IMR-90 (cell line): ENCODE results near the gene TM4SF4. TPM values are rescaled to one million over a fixed set of nuclear protein-coding genes. Genes with fewer than 3 reads are reported as not detected.

Experiments used
- ATAC-seq: fragments of 200-7000 bp; cut with Tn5 transposase; 2 replicates; pipeline ENCODE4 v1.9.1; 2020; ENCODE audit warnings: low read depth, mild to moderate bottlenecking, moderate library complexity
- BruUV-seq: library from RNA; stranded (reverse); fragments of 400-500 nt; replicated peaks from 2 replicates; lab custom pipeline; 2021; lab: Mats Ljungman, UMichigan
- CTCF ChIA-PET: fragments of 300-600 bp; formaldehyde crosslinking; extraction: SDS; loops from one replicate; lab custom pipeline; 2021; ENCODE audit warnings: antibody characterized with exemption; lab: Yijun Ruan, JAX
- POLR2A ChIA-PET: fragments of 300-600 bp; sonication (Branson Sonifier 250); formaldehyde crosslinking; loops from one replicate; lab custom pipeline; 2022; ENCODE audit warnings: antibody characterized with exemption; ENCODE audit not compliant: unreplicated experiment; lab: Charles Lee
- DNase-seq: peaks from one replicate; pipeline ENCODE4 v3.0.0; 2013
- H2AFZ ChIP-seq: replicated peaks from 2 replicates; pipeline ENCODE3; 2013; ENCODE audit warnings: low read length, mild to moderate bottlenecking; ENCODE audit not compliant: poor library complexity
- H2AK5ac ChIP-seq: 2 replicates; pipeline ENCODE4 v1.6.1; 2013; ENCODE audit warnings: low read depth, low read length, inconsistent platforms
- H2AK9ac ChIP-seq: replicated peaks from 2 replicates; pipeline ENCODE3; 2013; ENCODE audit warnings: mild to moderate bottlenecking, low read depth, low read length, moderate library complexity; ENCODE audit not compliant: poor library complexity
- H2BK120ac ChIP-seq: 2 replicates; pipeline ENCODE4 v1.6.1; 2013; ENCODE audit warnings: low read depth, low read length, inconsistent platforms
- H2BK15ac ChIP-seq: 3 replicates; pipeline ENCODE4 v1.6.1; 2013; ENCODE audit warnings: low read depth, low read length, inconsistent platforms
- H2BK20ac ChIP-seq: 2 replicates; pipeline ENCODE4 v1.6.1; 2013; ENCODE audit warnings: low read depth, mild to moderate bottlenecking, inconsistent platforms, low read length, moderate library complexity
- H2BK5ac ChIP-seq: 2 replicates; pipeline ENCODE4 v1.6.1; 2013; ENCODE audit warnings: mild to moderate bottlenecking, low read depth, low read length, inconsistent platforms; ENCODE audit not compliant: poor library complexity, severe bottlenecking
- H3K14ac ChIP-seq: replicated peaks from 2 replicates; pipeline ENCODE4 v1.6.1; 2013; ENCODE audit warnings: low read depth, low read length, inconsistent platforms
- H3K18ac ChIP-seq: 2 replicates; pipeline ENCODE4 v1.6.1; 2013; ENCODE audit warnings: low read depth, low read length, control low read depth
- H3K23ac ChIP-seq: 2 replicates; pipeline ENCODE4 v1.6.1; 2013; ENCODE audit warnings: low read depth, low read length, inconsistent platforms
- H3K27ac ChIP-seq: 2 replicates; pipeline ENCODE4 v1.5.1; 2013; ENCODE audit warnings: mild to moderate bottlenecking, control low read depth, low read length; ENCODE audit not compliant: insufficient read depth
- H3K27me3 ChIP-seq: 2 replicates; pipeline ENCODE4 v1.6.1; 2013; ENCODE audit warnings: low read length; ENCODE audit not compliant: control insufficient read depth, insufficient read depth
- H3K36me3 ChIP-seq: 2 replicates; pipeline ENCODE4 v1.6.1; 2013; ENCODE audit warnings: low read length, mixed read lengths; ENCODE audit not compliant: control insufficient read depth, insufficient read depth
- H3K4ac ChIP-seq: 2 replicates; pipeline ENCODE4 v1.6.1; 2013; ENCODE audit warnings: low read depth, low read length, inconsistent platforms
- H3K4me1 ChIP-seq: 2 replicates; pipeline ENCODE4 v1.6.1; 2013; ENCODE audit warnings: low read length, mixed read lengths; ENCODE audit not compliant: control insufficient read depth, insufficient read depth
- H3K4me2 ChIP-seq: 2 replicates; pipeline ENCODE4 v1.6.1; 2013; ENCODE audit warnings: low read depth, mild to moderate bottlenecking, control low read depth, low read length, moderate library complexity
- H3K4me3 ChIP-seq: 2 replicates; pipeline ENCODE4 v1.5.1; 2013; ENCODE audit warnings: low read depth, mild to moderate bottlenecking, control low read depth, low read length, moderate library complexity; ENCODE audit not compliant: insufficient read depth
- H3K56ac ChIP-seq: 2 replicates; pipeline ENCODE4 v1.6.1; 2013; ENCODE audit warnings: low read length, inconsistent platforms; ENCODE audit not compliant: insufficient read depth; ENCODE audit errors: extremely low read depth
- H3K79me1 ChIP-seq, 2 experiments: 2 replicates each; pipeline ENCODE4 v1.6.1; 2013; ENCODE audit warnings: low read length in 2 of 2, inconsistent platforms in 1 of 2, low read depth in 1 of 2
- H3K9ac ChIP-seq: 2 replicates; pipeline ENCODE4 v1.6.1; 2013; ENCODE audit warnings: low read depth, low read length, control low read depth
- H3K9me1 ChIP-seq: 2 replicates; pipeline ENCODE4 v1.6.1; 2013; ENCODE audit warnings: low read length, inconsistent platforms; ENCODE audit not compliant: insufficient read depth
- H3K9me3 ChIP-seq: 2 replicates; pipeline ENCODE4 v1.6.1; 2013; ENCODE audit warnings: low read length; ENCODE audit not compliant: control insufficient read depth, insufficient read depth
- H4K20me1 ChIP-seq: 2 replicates; pipeline ENCODE4 v1.6.1; 2013; ENCODE audit warnings: low read length, inconsistent platforms; ENCODE audit not compliant: insufficient read depth
- H4K5ac ChIP-seq: 2 replicates; pipeline ENCODE4 v1.6.1; 2013; ENCODE audit warnings: mild to moderate bottlenecking, low read depth, low read length, control low read depth
- H4K8ac ChIP-seq, 2 experiments: 2 replicates each; pipeline ENCODE4 v1.6.1; 2013; ENCODE audit warnings: low read depth in 2 of 2, low read length in 2 of 2, control low read depth in 1 of 2, inconsistent platforms in 1 of 2
- H4K91ac ChIP-seq: 2 replicates; pipeline ENCODE4 v1.6.1; 2013; ENCODE audit warnings: low read depth, low read length, inconsistent platforms; ENCODE audit not compliant: insufficient read depth
- CEBPB ChIP-seq: IDR thresholded peaks from 2 replicates; pipeline ENCODE4 v1.6.1; 2012; ENCODE audit warnings: low read depth, low read length, improper control_type of control experiment
- CHD1 ChIP-seq: IDR thresholded peaks from 2 replicates; pipeline ENCODE4 v1.6.1; 2012; ENCODE audit warnings: low read depth, low read length, improper control_type of control experiment
- CTCF ChIP-seq: conservative IDR thresholded peaks from 2 replicates; pipeline ENCODE4 v1.5.1; 2012; ENCODE audit warnings: mild to moderate bottlenecking, low read depth, low read length, improper control_type of control experiment
- ELK1 ChIP-seq: fragments of 150-350 bp; IDR thresholded peaks from 2 replicates; pipeline ENCODE4 v1.6.1; 2016; ENCODE audit warnings: low read depth, mild to moderate bottlenecking, low read length, moderate library complexity, borderline replicate concordance
- MAZ ChIP-seq: IDR thresholded peaks from 2 replicates; pipeline ENCODE4 v1.6.1; 2012; ENCODE audit warnings: low read depth, mild to moderate bottlenecking, low read length, improper control_type of control experiment, moderate library complexity, borderline replicate concordance
- NFE2L2 ChIP-seq: fragments of 150-350 bp; IDR thresholded peaks from 2 replicates; pipeline ENCODE4 v1.6.1; 2016; ENCODE audit warnings: low read depth, mild to moderate bottlenecking, low read length
- POLR2A ChIP-seq: IDR thresholded peaks from 2 replicates; pipeline ENCODE4 v1.6.1; 2012; ENCODE audit warnings: mild to moderate bottlenecking, low read depth, low read length
- RCOR1 ChIP-seq: IDR thresholded peaks from 2 replicates; pipeline ENCODE4 v1.6.1; 2012; ENCODE audit warnings: mild to moderate bottlenecking, low read length, improper control_type of control experiment; ENCODE audit not compliant: insufficient replicate concordance
- RFX5 ChIP-seq: IDR thresholded peaks from 2 replicates; pipeline ENCODE4 v1.8.0; 2012; ENCODE audit warnings: low read depth, mild to moderate bottlenecking, low read length, moderate library complexity
- SMC3 ChIP-seq: fragments of 150-350 bp; IDR thresholded peaks from 2 replicates; pipeline ENCODE4 v1.6.1; 2016; ENCODE audit warnings: low read depth, mild to moderate bottlenecking, antibody characterized with exemption, low read length, moderate library complexity
- USF2 ChIP-seq: fragments of 150-350 bp; IDR thresholded peaks from 2 replicates; pipeline ENCODE4 v1.6.1; 2017; ENCODE audit warnings: mild to moderate bottlenecking, antibody characterized with exemption, low read length, low read depth
- WGBS, 2 experiments: methylation state at CpG; one replicate each; pipeline versions ENCODE4 v1.1.5 to v1.1.7; 2013; ENCODE audit warnings: missing lambda C conversion rate in 2 of 2; ENCODE audit not compliant: insufficient read length in 1 of 2; ENCODE audit errors: extremely low coverage in 2 of 2; 5-methylcytosine and 5-hydroxymethylcytosine counted together
- dilution Hi-C: fragments of 300-500 bp; cut with HindIII; formaldehyde crosslinking; loops from one replicate; pipeline ENCODE4 v1.14.3; 2018; ENCODE audit warnings: low sequenced_read_pairs; ENCODE audit not compliant: unreplicated experiment
- in situ Hi-C: fragments of 300-500 bp; cut with MboI; formaldehyde crosslinking; loops from 3 replicates; pipeline ENCODE4 v1.14.3; 2019; ENCODE audit warnings: low sequenced_read_pairs, inconsistent platforms, mixed read lengths
- intact Hi-C: fragments of 100-400 bp; cut with micrococcal nuclease; formaldehyde crosslinking; loops from 2 replicates; pipeline ENCODE4 v1.10.0; 2022
- polyA plus RNA-seq, 3 experiments: library from polyadenylated mRNA; depleted of rRNA; stranded (reverse); fragments of >200 nt; gene quantifications; 2 replicates each; pipeline ENCODE4 v1.2.3, GENCODE V29; 2012; ENCODE audit warnings: low replicate concordance in 1 of 3
- total RNA-seq: library from RNA; depleted of rRNA; stranded (reverse); fragments of >200 nt; gene quantifications from 2 replicates; pipeline ENCODE4 v1.2.3, GENCODE V29; 2012

The TM4SF4 gene
- total and polyA plus RNA-seq, 2 of the 4 experiments (the other 2 are of a cell fraction): 0.60 to 1.6 TPM

- peaks cover 11% of the 10 kb centered on the region; the same call in 1 of the 2 replicates for H3K9me1 ChIP-seq
- H2AK5ac ChIP-seq: peak overlapping the region; percentile 44; the same call in 1 of the 2 replicates
- ChIA-PET CTCF (interaction anchor here (0.6 kb wide), 1 partner anchor 224 kb away, joined by 3 read pairs; no protein-coding TSS in a partner anchor), POLR2A (no interaction called here)
- no peak for DNase-seq
- H3K27me3 ChIP-seq: no peaks in the 10 kb centered on the region
- no peak overlapping the region for H2BK5ac ChIP-seq
- no peak overlapping the region for H3K23ac ChIP-seq
- H3K4me1 ChIP-seq: peaks cover 9% of the 10 kb centered on the region
- no peak overlapping the region for H3K18ac ChIP-seq
- peak overlapping the region; percentile 63; the same call in 1 of the 2 replicates for H2BK20ac ChIP-seq
- in situ Hi-C loops (no loop called here), dilution Hi-C loops (no loop called here), intact Hi-C loops (loop anchor here (1.0 kb wide), 2 partner anchors 224 to 315 kb away; no protein-coding TSS in a partner anchor)
- H4K5ac ChIP-seq: no peak overlapping the region
- ATAC-seq: no peak
- H3K36me3 ChIP-seq: no peaks in the 10 kb centered on the region
- H4K8ac ChIP-seq: no peak overlapping the region
- BruUV-seq: no TSS peak
- H4K91ac ChIP-seq: 0 out of 2 replicates have a peak overlapping the region, but pooled peaks have one; percentile 5
- no peaks in the 10 kb centered on the region for H3K79me1 ChIP-seq
- no peaks in the 10 kb centered on the region for H3K9me3 ChIP-seq
- no peak overlapping the region for H2AK9ac ChIP-seq
- no peak overlapping the region for H3K4me2 ChIP-seq
- H2BK15ac ChIP-seq: no peak overlapping the region
- H3K9ac ChIP-seq: no peak overlapping the region
- H3K4me3 ChIP-seq: no peak overlapping the region
- H3K14ac ChIP-seq: no peak overlapping the region
- no peak for TF ChIP-seq MAZ
- no peak for TF ChIP-seq USF2
- no peak for TF ChIP-seq NFE2L2
- no peak for TF ChIP-seq RFX5
- TF ChIP-seq CEBPB: no peak
- no peak for TF ChIP-seq ELK1
- no peak for TF ChIP-seq CHD1
- TF ChIP-seq CTCF: no peak
- TF ChIP-seq SMC3: no peak
- TF ChIP-seq POLR2A: no peak
- TF ChIP-seq RCOR1: no peak
- no peak overlapping the region for H3K56ac ChIP-seq
- peak overlapping the region; percentile 16; the same call in 1 of the 2 replicates for H2BK120ac ChIP-seq
- no peak overlapping the region for H2AFZ ChIP-seq
- H4K20me1 ChIP-seq: no peaks in the 10 kb centered on the region; the same call in 1 of the 2 replicates
- no peak overlapping the region for H3K27ac ChIP-seq
- WGBS, 2 experiments: 81% methylated on average over 8 of the region's 8 CpGs; no CpG with 5 or more reads in 1 of the 2 experiments
- H3K4ac ChIP-seq: no peak overlapping the region
Measured at GRCh38 chr3:149493315-149494021, 19.0 kb downstream of the TM4SF4 start.
